ENCODE data around the gene P2RX3. TPM values are rescaled to one million over a fixed set of nuclear protein-coding genes. Genes with fewer than 3 reads are reported as not detected.

The P2RX3 gene
- total RNA-seq, 4 donors from 2014 or later, result 0.69 TPM; not detected in 3

DNA sequence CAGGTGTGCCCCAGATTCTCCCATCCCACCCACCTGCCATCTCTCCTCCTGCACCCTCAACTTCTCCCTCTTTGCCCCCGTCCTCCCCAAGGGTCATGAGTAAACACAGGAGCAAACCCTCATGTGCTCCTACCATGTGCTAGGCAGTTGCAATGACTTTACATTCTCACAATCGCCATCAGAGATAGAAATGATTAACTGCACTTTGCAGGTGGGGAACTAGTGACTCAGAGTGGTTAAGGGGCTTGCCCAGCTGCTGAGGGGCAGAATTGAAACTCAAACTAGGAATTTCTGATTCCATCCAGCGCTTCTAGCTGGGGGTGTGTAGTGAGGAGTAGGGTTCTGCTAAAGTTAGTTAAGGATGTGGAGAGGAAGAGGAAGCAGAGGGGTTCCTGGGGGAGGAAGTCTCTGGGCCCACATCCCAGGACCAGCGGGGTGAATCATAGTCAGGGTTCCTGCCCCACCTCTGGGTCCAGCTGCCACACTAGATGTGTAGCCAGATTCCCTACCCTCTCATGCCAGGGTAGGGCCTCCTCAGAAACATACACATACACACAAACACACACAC lies 68.3 kb downstream of the P2RX3 start:
- 63 to 82% methylated on average over 2 to 4 of the region's 4 CpGs for WGBS, 2 donors (ENCODE audit: low coverage in 1 of 2)
- H3K27me3 ChIP-seq, result peaks cover 3% of the 10 kb centered on the region
- peak; percentile 39 for ATAC-seq
- peaks cover 0 to 63% of the 10 kb centered on the region in 2 donors for H3K36me3 ChIP-seq
- H3K4me1 ChIP-seq, result peaks cover 0 to 24% (median 10%) of the 10 kb centered on the region in 3 donors
- H3K27ac ChIP-seq, result peak overlapping the region in 3 of 4 donors; percentile 26 to 51 (median 30)
- TF ChIP-seq EP300 (IDR thresholded peaks at IDR 0.05), result no peak
- TF ChIP-seq POLR2AphosphoS5 (IDR thresholded peaks at IDR 0.05), result no peak
- TF ChIP-seq, protein P1, sequence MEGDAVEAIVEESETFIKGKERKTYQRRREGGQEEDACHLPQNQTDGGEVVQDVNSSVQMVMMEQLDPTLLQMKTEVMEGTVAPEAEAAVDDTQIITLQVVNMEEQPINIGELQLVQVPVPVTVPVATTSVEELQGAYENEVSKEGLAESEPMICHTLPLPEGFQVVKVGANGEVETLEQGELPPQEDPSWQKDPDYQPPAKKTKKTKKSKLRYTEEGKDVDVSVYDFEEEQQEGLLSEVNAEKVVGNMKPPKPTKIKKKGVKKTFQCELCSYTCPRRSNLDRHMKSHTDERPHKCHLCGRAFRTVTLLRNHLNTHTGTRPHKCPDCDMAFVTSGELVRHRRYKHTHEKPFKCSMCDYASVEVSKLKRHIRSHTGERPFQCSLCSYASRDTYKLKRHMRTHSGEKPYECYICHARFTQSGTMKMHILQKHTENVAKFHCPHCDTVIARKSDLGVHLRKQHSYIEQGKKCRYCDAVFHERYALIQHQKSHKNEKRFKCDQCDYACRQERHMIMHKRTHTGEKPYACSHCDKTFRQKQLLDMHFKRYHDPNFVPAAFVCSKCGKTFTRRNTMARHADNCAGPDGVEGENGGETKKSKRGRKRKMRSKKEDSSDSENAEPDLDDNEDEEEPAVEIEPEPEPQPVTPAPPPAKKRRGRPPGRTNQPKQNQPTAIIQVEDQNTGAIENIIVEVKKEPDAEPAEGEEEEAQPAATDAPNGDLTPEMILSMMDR (IDR thresholded peaks at IDR 0.05), result no peak
- TF ChIP-seq POLR2A (IDR thresholded peaks at IDR 0.05), result no peak
- no peak overlapping the region for H3K4me3 ChIP-seq
- no peaks in the 10 kb centered on the region for H3K9me3 ChIP-seq

DNA sequence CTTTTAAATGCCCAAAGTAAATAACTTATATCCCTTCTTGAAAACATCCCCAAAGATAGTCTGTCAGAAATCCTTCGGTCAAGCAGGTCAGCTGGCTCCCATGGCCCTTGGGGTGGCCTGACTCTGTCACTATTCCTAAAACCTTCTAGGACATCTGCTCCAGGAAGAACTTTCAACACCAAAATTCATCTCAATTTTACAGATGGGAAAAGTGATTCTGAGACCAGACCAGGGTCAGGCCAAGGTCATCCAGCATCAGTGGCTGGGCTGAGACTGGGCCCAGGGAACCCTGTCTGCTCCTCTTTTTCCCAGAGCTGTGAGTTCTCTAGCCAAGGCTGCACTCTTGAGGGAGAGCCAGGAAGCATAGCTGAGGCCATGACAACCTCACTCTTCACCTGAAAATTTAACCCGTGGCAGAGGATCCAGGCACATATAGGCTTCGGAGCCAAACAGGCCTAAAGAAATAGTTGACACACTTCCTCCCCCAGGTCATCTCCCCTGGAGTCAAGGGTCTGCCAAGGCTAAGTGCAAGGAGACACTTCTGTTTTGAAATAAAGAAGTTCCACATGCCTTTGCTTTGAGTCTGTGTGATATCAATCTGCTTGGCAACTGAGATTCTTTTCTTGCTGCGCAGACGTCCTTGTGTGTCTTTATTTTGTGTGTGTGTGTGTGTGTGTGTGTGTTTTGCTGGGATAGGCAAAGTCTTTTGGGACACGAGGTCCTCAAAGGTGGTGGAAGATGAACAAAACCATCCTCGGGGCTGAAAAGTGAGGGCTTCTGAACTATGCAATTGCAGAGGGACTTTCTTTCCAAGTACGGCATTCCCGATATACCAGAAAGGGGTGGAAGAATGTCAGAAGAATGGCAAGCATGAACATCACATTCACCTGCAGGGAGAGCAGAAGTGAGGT lies 69.1 kb downstream of the P2RX3 start:
- peak overlapping the region in 3 of 4 donors; percentile 26 to 51 (median 31) for H3K27ac ChIP-seq

DNA sequence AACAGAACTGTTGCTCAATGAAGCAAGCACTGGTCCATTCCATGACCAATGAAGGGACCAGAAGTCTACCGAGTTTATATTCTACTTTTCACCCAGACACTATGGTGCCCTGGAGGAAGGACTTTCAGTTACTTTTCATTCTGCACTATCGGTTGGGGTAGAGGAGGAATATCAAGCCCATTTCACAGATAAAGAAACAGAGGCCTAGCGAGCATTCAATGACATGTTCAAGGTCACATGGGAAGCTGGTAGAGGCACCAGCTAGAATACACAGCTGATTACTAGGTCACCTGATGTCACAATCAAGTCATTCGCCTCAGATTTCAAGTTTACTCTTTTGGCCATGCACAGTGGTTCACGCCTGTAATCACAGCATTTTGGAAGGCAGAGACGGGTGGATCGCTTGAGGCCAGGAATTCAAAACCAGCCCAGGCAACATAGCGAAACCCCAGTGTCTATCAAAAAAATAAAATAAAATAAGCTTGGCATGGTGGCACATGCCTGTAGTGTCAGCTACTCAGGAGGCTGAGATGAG lies 69.9 kb downstream of the P2RX3 start:
- WGBS, 2 donors (ENCODE audit: low coverage in 1 of 2), result 88% methylated on average over 6 of the region's 8 CpGs; no CpG with 5 or more reads in 1 of the 2 donors

More for the DNA sequence above, 69.1 kb downstream of the P2RX3 start:
- Histone ChIP-seq H3K4me3 (no peak overlapping the region), H3K27me3 (no peaks in the 10 kb centered on the region), H3K36me3 (peaks cover 0 to 72% of the 10 kb centered on the region in 2 donors), H3K9me3 (no peaks in the 10 kb centered on the region), H3K4me1 (peaks cover 0 to 24% (median 10%) of the 10 kb centered on the region in 3 donors)
- no peak for ATAC-seq
- whole genome bisulfite sequencing, 2 donors (ENCODE audit: low coverage in 1 of 2), result 71 to 72% methylated on average over 5 to 6 of the region's 9 CpGs
- TF ChIP-seq EP300 (IDR thresholded peaks at IDR 0.05) (no peak), POLR2A (IDR thresholded peaks at IDR 0.05) (no peak), POLR2AphosphoS5 (IDR thresholded peaks at IDR 0.05) (no peak)
- TF ChIP-seq, protein P1 (IDR thresholded peaks at IDR 0.05), result no peak

DNA sequence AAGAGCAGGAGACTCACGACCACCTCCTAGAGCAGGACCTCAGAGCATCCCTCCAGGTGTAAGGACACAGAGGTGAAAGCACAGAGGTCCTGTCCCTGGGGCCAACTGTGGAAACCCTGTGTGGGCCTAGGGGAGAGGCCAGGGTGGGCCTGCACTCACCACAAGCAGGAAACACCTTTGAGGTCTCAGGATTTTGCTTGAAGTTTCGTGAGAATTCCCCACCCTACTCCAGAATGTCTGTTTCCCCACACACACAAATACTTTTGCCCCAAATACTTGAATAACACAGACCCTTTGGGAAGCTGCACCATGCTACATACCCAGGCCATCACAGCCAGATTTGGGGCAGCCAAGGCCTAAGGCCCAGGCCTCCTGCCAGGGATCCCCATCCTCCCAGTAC lies 70.6 kb downstream of the P2RX3 start:
- Histone ChIP-seq H3K27ac (no peak overlapping the region), H3K9me3 (no peaks in the 10 kb centered on the region), H3K27me3 (no peaks in the 10 kb centered on the region), H3K4me1 (peaks cover 0 to 29% (median 10%) of the 10 kb centered on the region in 3 donors), H3K36me3 (peaks cover 0 to 87% of the 10 kb centered on the region in 2 donors), H3K4me3 (no peak overlapping the region)
- no peak for ATAC-seq
- TF ChIP-seq POLR2AphosphoS5 (IDR thresholded peaks at IDR 0.05), result no peak
- TF ChIP-seq, protein P1 (IDR thresholded peaks at IDR 0.05), result no peak
- TF ChIP-seq POLR2A (IDR thresholded peaks at IDR 0.05), result no peak
- TF ChIP-seq EP300 (IDR thresholded peaks at IDR 0.05), result no peak
- 75% methylated on average over 2 of the region's 2 CpGs; no CpG with 5 or more reads in 1 of the 2 donors for WGBS, 2 donors (ENCODE audit: low coverage in 1 of 2)

More for the DNA sequence above, 69.9 kb downstream of the P2RX3 start:
- Histone ChIP-seq H3K4me1 (peaks cover 0 to 25% (median 10%) of the 10 kb centered on the region in 3 donors), H3K27me3 (no peaks in the 10 kb centered on the region), H3K27ac (peak overlapping the region in 1 of 4 donors; percentile 10), H3K36me3 (peaks cover 0 to 79% of the 10 kb centered on the region in 2 donors), H3K9me3 (no peaks in the 10 kb centered on the region), H3K4me3 (no peak overlapping the region)
- TF ChIP-seq POLR2A (IDR thresholded peaks at IDR 0.05) (no peak), EP300 (IDR thresholded peaks at IDR 0.05) (no peak), POLR2AphosphoS5 (IDR thresholded peaks at IDR 0.05) (no peak)
- TF ChIP-seq, protein P1 (IDR thresholded peaks at IDR 0.05), result no peak
- no peak for ATAC-seq
